ENCODE measurements around the gene CHST10.

- TF ChIP-seq CTCF (IDR thresholded peaks at IDR 0.05; ENCODE audit: low read depth, low read length, missing input control) (no peak), REST (IDR thresholded peaks at IDR 0.05) (no peak), MAX (IDR thresholded peaks at IDR 0.05) (no peak), FOXA1 (IDR thresholded peaks at IDR 0.05) (no peak), SP1 (IDR thresholded peaks at IDR 0.05) (no peak), ATF3 (IDR thresholded peaks at IDR 0.05) (no peak), NR2F2 (IDR thresholded peaks at IDR 0.05) (no peak), ZBTB33 (IDR thresholded peaks at IDR 0.05) (no peak), JUND (IDR thresholded peaks at IDR 0.05) (no peak)
Observed at GRCh38 chr2:100350661-100351185, 66.7 kb downstream of the CHST10 start.
